Body of pancreas (tissue), 4 donors: Measurements from ENCODE around the gene CNOT6. TPM values are rescaled to one million over a fixed set of nuclear protein-coding genes. Genes with fewer than 3 reads are reported as not detected.

ENCODE experiments used
- ATAC-seq: fragments of 150-250 bp; one replicate; pipeline ENCODE4 v1.9.1; 2016
- DNase-seq, 4 donors: peaks; one replicate each; pipeline ENCODE4 v3.0.0-alpha.2; 2019
- H3K27ac ChIP-seq, 4 donors: fragments of 200-600 bp; sonication (generic); 1 replicate in 3 of 4; 2 replicates in 1 of 4; pipeline versions ENCODE4 v1.5.1 to v1.6.1; 2016 to 2019; ENCODE audit warnings: mild to moderate bottlenecking in 1 of 4, mixed read lengths in 1 of 4, moderate library complexity in 1 of 4
- H3K27me3 ChIP-seq, 2 donors: fragments of 200-600 bp; sonication (generic); one replicate each; pipeline ENCODE4 v1.6.0; 2016; ENCODE audit warnings: mild to moderate bottlenecking in 1 of 2
- H3K36me3 ChIP-seq, 2 donors: fragments of 200-600 bp; sonication (generic); replicated peaks in 1 of 2; 2 replicates each; pipeline ENCODE4 v1.5.1; 2016; ENCODE audit warnings: low read depth in 2 of 2; ENCODE audit not compliant: insufficient read depth in 1 of 2
- H3K4me1 ChIP-seq: fragments of 200-600 bp; sonication (generic); one replicate; pipeline ENCODE4 v1.6.0; 2016
- H3K4me3 ChIP-seq, 2 donors: fragments of 200-600 bp; sonication (generic); 1 replicate in 1 of 2; 2 replicates in 1 of 2; pipeline ENCODE4 v1.5.1; 2016 to 2019
- H3K9me3 ChIP-seq, 3 donors: fragments of 200-600 bp; sonication (generic); 1 replicate in 2 of 3; 2 replicates in 1 of 3; pipeline ENCODE4 v1.5.1; 2016
- CTCF ChIP-seq, 7 experiments: fragments of 450-650 bp in 4 of 7; fragments of 200-600 bp in 3 of 7; sonication (generic) in 3 of 7; IDR thresholded peaks; one replicate each; pipeline ENCODE4 v1.5.1; 2016 to 2019; ENCODE audit warnings: antibody characterized with exemption in 7 of 7
- POLR2A ChIP-seq, 3 donors: fragments of 450-650 bp; IDR thresholded peaks; one replicate each; pipeline ENCODE4 v1.6.1; 2016; ENCODE audit warnings: antibody characterized with exemption in 3 of 3, mild to moderate bottlenecking in 2 of 3
- WGBS, 2 donors: methylation state at CpG; one replicate each; pipeline ENCODE4 v1.1.5; 2017; 5-methylcytosine and 5-hydroxymethylcytosine counted together
- intact Hi-C: fragments of 100-400 bp; cut with DNase I; formaldehyde crosslinking; loops from one replicate; pipeline ENCODE4 v1.15.1; 2023
- total RNA-seq, 2 donors: library from RNA; depleted of rRNA; stranded (reverse); fragments of >200 nt; gene quantifications; one replicate each; pipeline ENCODE4 v1.1.0, GENCODE V29; 2016

CNOT6 gene
- total RNA-seq, 2 donors from 2014 or later = 4.0 to 7.5 TPM

GRCh38 chr5:180532268-180532667 lies 38.1 kb downstream of the CNOT6 start:
- H3K36me3 ChIP-seq = no peaks in the 10 kb centered on the region
- H3K27me3 ChIP-seq = no peaks in the 10 kb centered on the region
- H3K4me3 ChIP-seq = no peak overlapping the region
- no peaks in the 10 kb centered on the region for H3K9me3 ChIP-seq
- intact Hi-C loops = no loop called here
- no peaks in the 10 kb centered on the region for H3K4me1 ChIP-seq
- no peak overlapping the region for H3K27ac ChIP-seq
- TF ChIP-seq POLR2A (IDR thresholded peaks at IDR 0.05) = no peak
- TF ChIP-seq CTCF (IDR thresholded peaks at IDR 0.05) = no peak
- WGBS, 2 donors = 95 to 100% methylated on average over 1 of the region's 1 CpG
- no peak for ATAC-seq
- DNase-seq = no peak

- no peaks in the 10 kb centered on the region for H3K4me1 ChIP-seq
- H3K27me3 ChIP-seq = no peaks in the 10 kb centered on the region
- H3K4me3 ChIP-seq = no peak overlapping the region
- DNase-seq (no peak), ATAC-seq (no peak)
- H3K9me3 ChIP-seq = no peaks in the 10 kb centered on the region
- intact Hi-C loops = no loop called here
- no peak for TF ChIP-seq CTCF (IDR thresholded peaks at IDR 0.05)
- TF ChIP-seq POLR2A (IDR thresholded peaks at IDR 0.05) = no peak
- no peak overlapping the region for H3K27ac ChIP-seq
- WGBS, 2 donors = 83 to 87% methylated on average over 1 of the region's 1 CpG
- no peaks in the 10 kb centered on the region for H3K36me3 ChIP-seq
Observed at GRCh38 chr5:180533845-180534244, 39.7 kb downstream of the CNOT6 start.

GRCh38 chr5:180535573-180535972 lies 41.4 kb downstream of the CNOT6 start:
- no peak overlapping the region for H3K4me3 ChIP-seq
- H3K9me3 ChIP-seq = no peaks in the 10 kb centered on the region
- WGBS, 2 donors = 89% methylated on average over 4 of the region's 4 CpGs
- H3K36me3 ChIP-seq = no peaks in the 10 kb centered on the region
- DNase-seq (no peak), ATAC-seq (no peak)
- intact Hi-C loops = no loop called here
- H3K27ac ChIP-seq = no peak overlapping the region
- H3K4me1 ChIP-seq = no peaks in the 10 kb centered on the region
- TF ChIP-seq POLR2A (IDR thresholded peaks at IDR 0.05) = no peak
- TF ChIP-seq CTCF (IDR thresholded peaks at IDR 0.05) = no peak
- no peaks in the 10 kb centered on the region for H3K27me3 ChIP-seq

- no peak for ATAC-seq
- 87 to 89% methylated on average over 6 of the region's 6 CpGs for WGBS, 2 donors
- intact Hi-C loops = loop anchor here (10.0 kb wide), 1 partner anchor 65 kb away; no protein-coding TSS in a partner anchor
- no peaks in the 10 kb centered on the region for H3K9me3 ChIP-seq
- no peak overlapping the region for H3K4me3 ChIP-seq
- no peaks in the 10 kb centered on the region for H3K4me1 ChIP-seq
- no peak for TF ChIP-seq POLR2A (IDR thresholded peaks at IDR 0.05)
- TF ChIP-seq CTCF (IDR thresholded peaks at IDR 0.05) = no peak
- H3K36me3 ChIP-seq = no peaks in the 10 kb centered on the region
- H3K27me3 ChIP-seq = no peaks in the 10 kb centered on the region
- no peak overlapping the region for H3K27ac ChIP-seq
- no peak for DNase-seq
Observed at GRCh38 chr5:180540050-180540694, 46.0 kb downstream of the CNOT6 start.

GRCh38 chr5:180541710-180542109 lies 47.5 kb downstream of the CNOT6 start:
- intact Hi-C loops = loop anchor here (10.0 kb wide), 1 partner anchor 63 kb away; no protein-coding TSS in a partner anchor
- no peak for TF ChIP-seq CTCF (IDR thresholded peaks at IDR 0.05)
- TF ChIP-seq POLR2A (IDR thresholded peaks at IDR 0.05) = no peak
- Histone ChIP-seq H3K27ac (no peak overlapping the region), H3K27me3 (no peaks in the 10 kb centered on the region), H3K4me3 (no peak overlapping the region), H3K4me1 (no peaks in the 10 kb centered on the region), H3K36me3 (no peaks in the 10 kb centered on the region), H3K9me3 (no peaks in the 10 kb centered on the region)
- ATAC-seq = no peak
- 92 to 94% methylated on average over 9 of the region's 9 CpGs for WGBS, 2 donors
- no peak for DNase-seq
